IPS-15b (cell line): ENCODE data around the gene OR5K4.
A peak's percentile ranks its signal among the peaks of the same experiment; 100 is the strongest.

Experiments used
- H3K27me3 ChIP-seq: one replicate; pipeline ENCODE4 v1.6.1; 2013; ENCODE audit warnings: low read length; ENCODE audit not compliant: control insufficient read depth, insufficient read depth
- H3K36me3 ChIP-seq: one replicate; pipeline ENCODE4 v1.6.1; 2013; ENCODE audit warnings: low read length; ENCODE audit not compliant: control insufficient read depth, insufficient read depth
- H3K4me1 ChIP-seq: one replicate; pipeline ENCODE4 v1.6.1; 2013; ENCODE audit warnings: mild to moderate bottlenecking, low read length; ENCODE audit not compliant: control insufficient read depth, insufficient read depth
- H3K4me3 ChIP-seq: one replicate; pipeline ENCODE4 v1.5.1; 2013; ENCODE audit warnings: low read depth, low read length
- H3K9ac ChIP-seq: one replicate; pipeline ENCODE4 v1.6.1; 2013; ENCODE audit warnings: low read depth, mild to moderate bottlenecking, low read length
- H3K9me3 ChIP-seq: one replicate; pipeline ENCODE4 v1.6.1; 2013; ENCODE audit warnings: mild to moderate bottlenecking, low read length; ENCODE audit not compliant: control insufficient read depth, insufficient read depth

The OR5K4 gene

GRCh38 chr3:98353554-98353953, at the start of gene OR5K4:
OR5K4 (plus strand) TSS chr3:98353854; CDS start chr3:98353854, 0 bp downstream.
- H3K9ac ChIP-seq: no peak within 1 kb of the TSS
- H3K4me3 ChIP-seq: no peak within 1 kb of the TSS
- H3K27me3 ChIP-seq: no peaks in the 10 kb centered on the region
- no peaks in the 10 kb centered on the region for H3K9me3 ChIP-seq
- no peaks in the 10 kb centered on the region for H3K4me1 ChIP-seq
- H3K36me3 ChIP-seq: no peaks in the 10 kb centered on the region

- Histone ChIP-seq H3K9ac (no peak overlapping the region), H3K9me3 (no peaks in the 10 kb centered on the region), H3K4me3 (peak overlapping the region; percentile 54), H3K4me1 (peaks cover 12% of the 10 kb centered on the region), H3K36me3 (peaks cover 2% of the 10 kb centered on the region), H3K27me3 (no peaks in the 10 kb centered on the region)
Measured at GRCh38 chr3:98322101-98322500, 31.6 kb upstream of the OR5K4 start.

- peaks cover 2% of the 10 kb centered on the region for H3K36me3 ChIP-seq
- H3K9ac ChIP-seq: peak overlapping the region; percentile 16
- no peaks in the 10 kb centered on the region for H3K9me3 ChIP-seq
- peak overlapping the region; percentile 54 for H3K4me3 ChIP-seq
- peaks cover 16% of the 10 kb centered on the region for H3K4me1 ChIP-seq
- no peaks in the 10 kb centered on the region for H3K27me3 ChIP-seq
Measured at GRCh38 chr3:98322686-98323085, 31.0 kb upstream of the OR5K4 start.

GRCh38 chr3:98323425-98323824, 30.2 kb upstream of the OR5K4 start:
- Histone ChIP-seq H3K27me3 (no peaks in the 10 kb centered on the region), H3K9ac (no peak overlapping the region), H3K4me3 (peak overlapping the region; percentile 54), H3K9me3 (no peaks in the 10 kb centered on the region), H3K4me1 (peaks cover 20% of the 10 kb centered on the region), H3K36me3 (peaks cover 2% of the 10 kb centered on the region)

GRCh38 chr3:98325055-98325454, 28.6 kb upstream of the OR5K4 start:
- Histone ChIP-seq H3K4me1 (peaks cover 25% of the 10 kb centered on the region), H3K9me3 (no peaks in the 10 kb centered on the region), H3K4me3 (peak overlapping the region; percentile 54), H3K36me3 (peaks cover 2% of the 10 kb centered on the region), H3K27me3 (no peaks in the 10 kb centered on the region), H3K9ac (peak overlapping the region; percentile 84)

- Histone ChIP-seq H3K9me3 (no peaks in the 10 kb centered on the region), H3K27me3 (no peaks in the 10 kb centered on the region), H3K36me3 (no peaks in the 10 kb centered on the region), H3K4me3 (peak overlapping the region; percentile 38), H3K9ac (peak overlapping the region; percentile 10), H3K4me1 (peaks cover 25% of the 10 kb centered on the region)
Measured at GRCh38 chr3:98326105-98326893, 27.4 kb upstream of the OR5K4 start.

- Histone ChIP-seq H3K4me3 (peak overlapping the region; percentile 9), H3K9me3 (no peaks in the 10 kb centered on the region), H3K9ac (no peak overlapping the region), H3K4me1 (peaks cover 25% of the 10 kb centered on the region), H3K27me3 (no peaks in the 10 kb centered on the region), H3K36me3 (no peaks in the 10 kb centered on the region)
Measured at GRCh38 chr3:98326945-98327344, 26.7 kb upstream of the OR5K4 start.

GRCh38 chr3:98328933-98329332, 24.7 kb upstream of the OR5K4 start:
- Histone ChIP-seq H3K9me3 (no peaks in the 10 kb centered on the region), H3K36me3 (no peaks in the 10 kb centered on the region), H3K9ac (peak overlapping the region; percentile 3), H3K4me1 (peaks cover 25% of the 10 kb centered on the region), H3K4me3 (no peak overlapping the region), H3K27me3 (no peaks in the 10 kb centered on the region)

- H3K36me3 ChIP-seq: no peaks in the 10 kb centered on the region
- no peaks in the 10 kb centered on the region for H3K9me3 ChIP-seq
- peaks cover 25% of the 10 kb centered on the region for H3K4me1 ChIP-seq
- no peak overlapping the region for H3K9ac ChIP-seq
- H3K27me3 ChIP-seq: no peaks in the 10 kb centered on the region
- no peak overlapping the region for H3K4me3 ChIP-seq
Measured at GRCh38 chr3:98329392-98330124, 24.1 kb upstream of the OR5K4 start.

GRCh38 chr3:98331329-98331728, 22.3 kb upstream of the OR5K4 start:
- Histone ChIP-seq H3K4me1 (peaks cover 19% of the 10 kb centered on the region), H3K4me3 (no peak overlapping the region), H3K36me3 (no peaks in the 10 kb centered on the region), H3K9ac (no peak overlapping the region), H3K27me3 (no peaks in the 10 kb centered on the region), H3K9me3 (no peaks in the 10 kb centered on the region)

GRCh38 chr3:98333989-98334606, 19.6 kb upstream of the OR5K4 start:
- Histone ChIP-seq H3K27me3 (no peaks in the 10 kb centered on the region), H3K9ac (no peak overlapping the region), H3K9me3 (no peaks in the 10 kb centered on the region), H3K4me3 (no peak overlapping the region), H3K36me3 (no peaks in the 10 kb centered on the region), H3K4me1 (peaks cover 3% of the 10 kb centered on the region)
